ENCODE results near the gene ASPSCR1. TPM values are rescaled to one million over a fixed set of nuclear protein-coding genes. Genes with fewer than 3 reads are reported as not detected.

Gene ASPSCR1
- total RNA-seq, 1 donor from 2014 or later, result 50.0 TPM

GRCh38 chr17:81996232-81996756 is 18.9 kb downstream of the ASPSCR1 start:
- ATAC-seq (ENCODE audit: low read depth) (no peak), DNase-seq (no peak)
- TF ChIP-seq CTCF (IDR thresholded peaks at IDR 0.05), result no peak
- H3K27ac Mint-ChIP-seq, result no peak overlapping the region
- no peak overlapping the region for H3K4me3 Mint-ChIP-seq
- H3K9me3 Mint-ChIP-seq, result no peaks in the 10 kb centered on the region
- H3K4me1 Mint-ChIP-seq, result no peaks in the 10 kb centered on the region
- no peaks in the 10 kb centered on the region for H3K27me3 Mint-ChIP-seq
- peaks cover 11% of the 10 kb centered on the region for H3K36me3 Mint-ChIP-seq (ENCODE audit: low read depth)
- ChIA-PET POLR2A (interaction anchor here (1.0 kb wide), 1 partner anchor 29 kb away, joined by 3 read pairs; no protein-coding TSS in a partner anchor), CTCF (interaction anchor here (1.1 kb wide), 1 partner anchor 37 kb away, joined by 4 read pairs; no protein-coding TSS in a partner anchor)
- intact Hi-C loops (cut with micrococcal nuclease), result no loop called here

- ATAC-seq (ENCODE audit: low read depth), result no peak
- H3K4me1 Mint-ChIP-seq, result no peaks in the 10 kb centered on the region
- H3K9me3 Mint-ChIP-seq, result no peaks in the 10 kb centered on the region
- DNase-seq, result no peak
- H3K27me3 Mint-ChIP-seq, result no peaks in the 10 kb centered on the region
- H3K27ac Mint-ChIP-seq, result no peak overlapping the region
- intact Hi-C loops (cut with micrococcal nuclease), result no loop called here
- peaks cover 11% of the 10 kb centered on the region for H3K36me3 Mint-ChIP-seq (ENCODE audit: low read depth)
- TF ChIP-seq CTCF (IDR thresholded peaks at IDR 0.05), result no peak
- H3K4me3 Mint-ChIP-seq, result no peak overlapping the region
- ChIA-PET POLR2A (interaction anchor here (0.5 to 0.9 kb wide), 2 partner anchors 22 to 23 kb away, joined by 3 to 6 read pairs; no protein-coding TSS in a partner anchor), CTCF (interaction anchor here (1.1 kb wide), 1 partner anchor 37 kb away, joined by 4 read pairs; no protein-coding TSS in a partner anchor)
Observed at GRCh38 chr17:81996757-81997441, 19.5 kb downstream of the ASPSCR1 start.

- ChIA-PET POLR2A (no interaction called here), CTCF (no interaction called here)
- no peaks in the 10 kb centered on the region for H3K27me3 Mint-ChIP-seq
- H3K4me3 Mint-ChIP-seq, result no peak overlapping the region
- intact Hi-C loops (cut with micrococcal nuclease), result no loop called here
- TF ChIP-seq CTCF (IDR thresholded peaks at IDR 0.05), result no peak
- no peak overlapping the region for H3K27ac Mint-ChIP-seq
- no peaks in the 10 kb centered on the region for H3K4me1 Mint-ChIP-seq
- H3K36me3 Mint-ChIP-seq (ENCODE audit: low read depth), result peaks cover 11% of the 10 kb centered on the region
- ATAC-seq (ENCODE audit: low read depth) (no peak), DNase-seq (no peak)
- H3K9me3 Mint-ChIP-seq, result no peaks in the 10 kb centered on the region
Observed at GRCh38 chr17:81998212-81998611, 20.8 kb downstream of the ASPSCR1 start.

- CTCF ChIA-PET, result no interaction called here
- no peak overlapping the region for H3K4me3 Mint-ChIP-seq
- POLR2A ChIA-PET, result no interaction called here
Observed at GRCh38 chr17:81998691-81999438, 21.4 kb downstream of the ASPSCR1 start.

More at GRCh38 chr17:81998691-81999438, 21.4 kb downstream of the ASPSCR1 start:
- no peak for TF ChIP-seq CTCF (IDR thresholded peaks at IDR 0.05)
- Mint-ChIP-seq H3K9me3 (no peaks in the 10 kb centered on the region), H3K27me3 (no peaks in the 10 kb centered on the region), H3K4me1 (no peaks in the 10 kb centered on the region), H3K36me3 (ENCODE audit: low read depth) (peaks cover 10% of the 10 kb centered on the region), H3K27ac (no peak overlapping the region)
- ATAC-seq (ENCODE audit: low read depth) (no peak), DNase-seq (no peak)
- intact Hi-C loops (cut with micrococcal nuclease), result no loop called here

Measured in activated B cell treated with CpG ODN at 0.5 μM for 24 hours (primary cell).